MM.1S (cell line): ENCODE results near the gene EFEMP2.

Experiments used
- DNase-seq: peaks from one replicate; pipeline ENCODE4 v3.0.0-alpha.2; 2015
- H2AFZ ChIP-seq: fragments of 300-600 bp; sonication (generic); 2 replicates; pipeline ENCODE4 v1.6.0; 2016; ENCODE audit warnings: antibody characterized with exemption, low read length
- H3F3A ChIP-seq: fragments of 300-600 bp; sonication (generic); 2 replicates; pipeline ENCODE4 v1.6.1; 2016; ENCODE audit warnings: mild to moderate bottlenecking, antibody characterized with exemption, low read length, moderate library complexity, mixed read lengths; ENCODE audit not compliant: insufficient read depth
- H3K27ac ChIP-seq: fragments of 300-600 bp; sonication (generic); 2 replicates; pipeline ENCODE4 v1.5.1; 2016; ENCODE audit warnings: mild to moderate bottlenecking, low read length
- H3K27me3 ChIP-seq: fragments of 300-600 bp; sonication (generic); replicated peaks from 2 replicates; pipeline ENCODE4 v1.6.0; 2016; ENCODE audit warnings: low read length; ENCODE audit not compliant: insufficient read depth
- H3K36me3 ChIP-seq: fragments of 300-600 bp; sonication (generic); replicated peaks from 2 replicates; pipeline ENCODE4 v1.6.1; 2016; ENCODE audit warnings: mild to moderate bottlenecking, low read length, mixed read lengths; ENCODE audit not compliant: insufficient read depth
- H3K4me1 ChIP-seq: fragments of 300-600 bp; sonication (generic); 2 replicates; pipeline ENCODE4 v1.6.1; 2016; ENCODE audit warnings: low read length, mixed read lengths
- H3K4me2 ChIP-seq: fragments of 300-600 bp; sonication (generic); 2 replicates; pipeline ENCODE4 v1.6.0; 2016; ENCODE audit warnings: low read depth, low read length
- H3K4me3 ChIP-seq: fragments of 300-600 bp; sonication (generic); 2 replicates; pipeline ENCODE4 v1.5.1; 2016; ENCODE audit warnings: low read length, mixed read lengths
- H3K79me2 ChIP-seq: fragments of 300-600 bp; sonication (generic); 2 replicates; pipeline ENCODE4 v1.6.1; 2016; ENCODE audit warnings: mixed run types, low read length, mixed read lengths
- H3K9ac ChIP-seq: fragments of 300-600 bp; sonication (generic); 2 replicates; pipeline ENCODE4 v1.6.1; 2016; ENCODE audit warnings: low read length, mixed read lengths
- H3K9me2 ChIP-seq: fragments of 300-600 bp; sonication (generic); replicated peaks from 2 replicates; pipeline ENCODE4 v1.6.1; 2016; ENCODE audit warnings: mild to moderate bottlenecking, low read length, mixed read lengths; ENCODE audit not compliant: insufficient read depth
- H3K9me3 ChIP-seq: fragments of 300-600 bp; sonication (generic); replicated peaks from 2 replicates; pipeline ENCODE4 v1.6.1; 2016; ENCODE audit warnings: mild to moderate bottlenecking, low read length, mixed read lengths; ENCODE audit not compliant: insufficient read depth
- H4K20me1 ChIP-seq: fragments of 300-600 bp; sonication (generic); 2 replicates; pipeline ENCODE4 v1.6.1; 2016; ENCODE audit warnings: mild to moderate bottlenecking, low read length, moderate library complexity, mixed read lengths; ENCODE audit not compliant: insufficient read depth
- CTCF ChIP-seq: fragments of 300-600 bp; sonication (generic); IDR thresholded peaks from 2 replicates; pipeline ENCODE4 v1.5.1; 2016; ENCODE audit warnings: antibody characterized with exemption, low read length, mixed read lengths
- EZH2 ChIP-seq: fragments of 300-600 bp; sonication (generic); optimal IDR thresholded peaks from 2 replicates; pipeline ENCODE3; 2017; ENCODE audit warnings: low read depth, mild to moderate bottlenecking, antibody characterized with exemption, low read length, mixed read lengths
- EZH2phosphoT487 ChIP-seq: fragments of 300-600 bp; sonication (generic); IDR thresholded peaks from 2 replicates; pipeline ENCODE4 v1.6.1; 2018; ENCODE audit warnings: antibody characterized with exemption, low read length

EFEMP2 gene

GRCh38 chr11:65867284-65868071 lies 5.1 kb downstream of the EFEMP2 start:
- Histone ChIP-seq H3K27ac (no peak overlapping the region), H3K9ac (no peak overlapping the region), H2AFZ (no peak overlapping the region), H3K36me3 (peaks cover 1% of the 10 kb centered on the region; the same call in 1 of the 2 replicates), H3K4me1 (no peaks in the 10 kb centered on the region), H4K20me1 (no peaks in the 10 kb centered on the region), H3K79me2 (peaks cover 11% of the 10 kb centered on the region), H3K4me2 (no peak overlapping the region), H3K9me2 (no peaks in the 10 kb centered on the region), H3K27me3 (no peaks in the 10 kb centered on the region), H3K4me3 (no peak overlapping the region), H3K9me3 (no peaks in the 10 kb centered on the region), H3F3A (no peaks in the 10 kb centered on the region; the same call in 1 of the 2 replicates)
- no peak for TF ChIP-seq EZH2
- DNase-seq: no peak

DNA sequence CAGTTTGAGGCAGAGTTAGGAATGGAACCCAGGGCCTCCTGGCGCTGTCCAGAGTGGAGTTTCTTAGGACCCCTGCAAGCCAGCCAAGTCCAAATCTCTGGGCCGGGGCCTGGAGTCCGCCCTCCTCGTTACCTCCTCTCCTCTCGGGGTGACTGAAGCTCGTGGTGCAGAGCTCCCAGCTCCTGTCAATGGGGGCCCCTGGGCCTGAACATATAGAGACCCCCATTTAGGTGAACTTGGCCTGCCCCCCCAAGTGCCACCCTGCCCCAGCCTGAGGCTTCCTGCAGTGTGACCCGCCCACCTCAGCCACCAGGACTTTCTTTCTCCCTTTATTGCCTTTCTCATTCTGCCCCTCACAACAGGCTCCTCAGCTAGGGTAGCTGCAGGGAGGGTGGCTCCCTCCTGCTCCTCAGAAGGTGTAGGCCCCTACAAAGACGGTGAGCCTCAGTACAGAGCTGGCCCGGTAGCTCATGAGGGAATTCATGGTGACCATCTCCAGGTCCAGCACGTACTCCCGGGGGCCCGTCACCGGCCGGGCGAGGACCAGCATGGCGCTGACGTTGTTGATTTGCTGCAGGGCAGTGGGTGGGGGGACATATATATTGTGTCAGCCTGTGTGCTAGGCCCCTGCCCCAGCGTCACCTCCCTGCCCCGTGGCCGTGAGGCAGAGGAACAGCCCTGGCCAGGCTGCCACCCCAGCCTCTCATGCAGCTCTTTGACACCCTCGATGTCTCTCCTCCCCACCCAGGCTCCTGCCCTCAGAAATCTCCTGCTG lies 5.9 kb downstream of the EFEMP2 start:
- Histone ChIP-seq H3K9ac (no peak overlapping the region), H3K27me3 (no peaks in the 10 kb centered on the region), H3K9me3 (no peaks in the 10 kb centered on the region), H3K4me2 (no peak overlapping the region), H3K27ac (no peak overlapping the region), H3K9me2 (no peaks in the 10 kb centered on the region), H3K4me3 (no peak overlapping the region), H2AFZ (no peak overlapping the region), H3K36me3 (peaks cover 5% of the 10 kb centered on the region; the same call in 1 of the 2 replicates), H3F3A (no peaks in the 10 kb centered on the region; the same call in 1 of the 2 replicates), H3K4me1 (peaks cover 5% of the 10 kb centered on the region), H4K20me1 (no peaks in the 10 kb centered on the region), H3K79me2 (peaks cover 19% of the 10 kb centered on the region)
- DNase-seq: no peak
- no peak for TF ChIP-seq CTCF
- TF ChIP-seq EZH2phosphoT487: no peak
- TF ChIP-seq EZH2: no peak

DNA sequence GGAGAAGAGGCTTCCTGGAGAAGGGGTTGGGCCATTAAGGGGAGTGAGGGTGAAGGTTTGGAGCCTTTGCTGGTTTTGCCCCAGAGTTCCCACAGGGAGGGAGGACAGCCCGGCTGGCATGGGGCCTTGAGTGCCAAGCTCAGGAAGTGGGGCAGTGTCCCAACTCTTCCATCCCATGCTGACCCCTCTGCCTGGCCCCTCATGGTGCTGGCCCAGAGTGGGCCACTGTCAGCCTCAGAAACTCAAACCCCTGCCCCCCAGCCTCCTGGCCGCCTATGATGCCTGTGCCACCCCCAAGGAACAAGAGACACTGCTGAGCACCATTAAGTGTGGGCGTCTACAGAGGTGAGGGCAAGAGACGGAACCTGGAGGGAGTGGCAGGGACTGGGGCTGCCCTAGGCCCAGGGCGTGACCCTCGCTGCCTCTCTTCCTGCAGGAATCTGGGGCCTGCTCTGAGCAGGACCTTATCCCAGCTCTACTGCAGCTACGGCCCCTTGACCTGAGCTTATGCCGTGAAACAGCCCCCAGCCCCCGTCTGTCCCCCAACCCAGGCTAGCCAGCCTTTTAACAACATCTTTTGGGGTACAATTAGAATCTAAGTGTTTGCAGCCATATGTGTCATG lies 6.9 kb downstream of the EFEMP2 start:
- H3K4me3 ChIP-seq: no peak overlapping the region
- H3K36me3 ChIP-seq: peaks cover 5% of the 10 kb centered on the region; the same call in 1 of the 2 replicates
- DNase-seq: no peak
- H3K79me2 ChIP-seq: peaks cover 29% of the 10 kb centered on the region
- no peaks in the 10 kb centered on the region for H3K27me3 ChIP-seq
- H3K9ac ChIP-seq: no peak overlapping the region
- TF ChIP-seq EZH2phosphoT487: no peak
- TF ChIP-seq EZH2: no peak
- no peak for TF ChIP-seq CTCF
- H2AFZ ChIP-seq: no peak overlapping the region
- peaks cover 8% of the 10 kb centered on the region for H3K4me1 ChIP-seq
- H3K27ac ChIP-seq: no peak overlapping the region
- H3K4me2 ChIP-seq: no peak overlapping the region
- no peaks in the 10 kb centered on the region for H3K9me2 ChIP-seq
- no peaks in the 10 kb centered on the region for H3K9me3 ChIP-seq
- no peaks in the 10 kb centered on the region for H4K20me1 ChIP-seq
- peaks cover 6% of the 10 kb centered on the region for H3F3A ChIP-seq
